ENCODE results near the gene STX18. TPM values are rescaled to one million over a fixed set of nuclear protein-coding genes. Genes with fewer than 3 reads are reported as not detected.
"Not testable (repeated sequence)": the region's sequence is repeated elsewhere in the genome, so short reads cannot be mapped to it uniquely, and the experiment has no call there.

STX18 gene
- total RNA-seq, 2 experiments from 2014 or later = 25.3 to 33.5 TPM

GRCh38 chr4:4507923-4508322, 33.9 kb downstream of the STX18 start:
- intact Hi-C loops (cut with DNase I, micrococcal nuclease) = no loop called here
- ChIA-PET POLR2A (no interaction called here), CTCF (interaction anchor here (1.6 kb wide), 1 partner anchor 9 kb away, joined by 4 read pairs; no protein-coding TSS in a partner anchor)
- H3K27ac Mint-ChIP-seq = no peak overlapping the region
- no peaks in the 10 kb centered on the region for H3K9me3 Mint-ChIP-seq (ENCODE audit: low read depth)
- peaks cover 12% of the 10 kb centered on the region for H3K4me1 Mint-ChIP-seq
- no peak overlapping the region for H3K4me3 Mint-ChIP-seq
- ATAC-seq = no peak
- H3K36me3 Mint-ChIP-seq (ENCODE audit: low read depth) = peaks cover 6% of the 10 kb centered on the region
- no peaks in the 10 kb centered on the region for H3K27me3 Mint-ChIP-seq
- DNase-seq = no peak

- intact Hi-C loops (cut with DNase I, micrococcal nuclease) = no loop called here
These were observed 34.4 kb downstream of the STX18 start for GRCh38 chr4:4507403-4507802.

GRCh38 chr4:4506961-4507360, 34.9 kb downstream of the STX18 start:
- CTCF ChIA-PET = interaction anchor here (0.6 to 1.6 kb wide), 4 partner anchors 10 to 27 kb away, joined by 3 to 5 read pairs (median 4); no protein-coding TSS in a partner anchor

More at GRCh38 chr4:4507403-4507802, 34.4 kb downstream of the STX18 start:
- Mint-ChIP-seq H3K4me1 (peaks cover 14% of the 10 kb centered on the region), H3K4me3 (no peak overlapping the region), H3K9me3 (ENCODE audit: low read depth) (no peaks in the 10 kb centered on the region), H3K36me3 (ENCODE audit: low read depth) (peaks cover 6% of the 10 kb centered on the region), H3K27me3 (no peaks in the 10 kb centered on the region), H3K27ac (no peak overlapping the region)
- CTCF ChIA-PET = interaction anchor here (0.6 to 1.6 kb wide), 4 partner anchors 10 to 27 kb away, joined by 3 to 5 read pairs (median 4); no protein-coding TSS in a partner anchor
- DNase-seq = no peak
- POLR2A ChIA-PET = no interaction called here
- no peak for ATAC-seq

GRCh38 chr4:4505211-4505610, 36.6 kb downstream of the STX18 start:
- H3K36me3 Mint-ChIP-seq (ENCODE audit: low read depth); H3K27me3 Mint-ChIP-seq; DNase-seq; H3K27ac Mint-ChIP-seq; H3K4me3 Mint-ChIP-seq; ATAC-seq; intact Hi-C loops (cut with DNase I, micrococcal nuclease); H3K9me3 Mint-ChIP-seq (ENCODE audit: low read depth): not testable (repeated sequence)
- peaks cover 17% of the 10 kb centered on the region for H3K4me1 Mint-ChIP-seq
- CTCF ChIA-PET = interaction anchor here (1.2 kb wide), 1 partner anchor 17 kb away, joined by 4 read pairs; no protein-coding TSS in a partner anchor
- POLR2A ChIA-PET = interaction anchor here (0.6 kb wide), 1 partner anchor 10 kb away, joined by 13 read pairs; no protein-coding TSS in a partner anchor

More at GRCh38 chr4:4506961-4507360, 34.9 kb downstream of the STX18 start:
- H3K27me3 Mint-ChIP-seq = no peaks in the 10 kb centered on the region
- POLR2A ChIA-PET = no interaction called here
- peaks cover 6% of the 10 kb centered on the region for H3K36me3 Mint-ChIP-seq (ENCODE audit: low read depth)
- no peak overlapping the region for H3K4me3 Mint-ChIP-seq
- no peaks in the 10 kb centered on the region for H3K9me3 Mint-ChIP-seq (ENCODE audit: low read depth)
- DNase-seq (no peak), ATAC-seq (no peak)
- intact Hi-C loops (cut with DNase I, micrococcal nuclease) = no loop called here
- no peak overlapping the region for H3K27ac Mint-ChIP-seq
- peaks cover 13% of the 10 kb centered on the region for H3K4me1 Mint-ChIP-seq

GRCh38 chr4:4504783-4505182, 37.1 kb downstream of the STX18 start:
- DNase-seq (no peak), ATAC-seq (no peak)
- H3K36me3 Mint-ChIP-seq (ENCODE audit: low read depth) = peaks cover 3% of the 10 kb centered on the region
- intact Hi-C loops (cut with DNase I, micrococcal nuclease) = no loop called here
- no peak overlapping the region for H3K27ac Mint-ChIP-seq
- no peak overlapping the region for H3K4me3 Mint-ChIP-seq
- H3K4me1 Mint-ChIP-seq = peaks cover 17% of the 10 kb centered on the region
- CTCF ChIA-PET = interaction anchor here (1.0 to 1.2 kb wide), 2 partner anchors 17 to 20 kb away, joined by 3 to 4 read pairs; no protein-coding TSS in a partner anchor
- POLR2A ChIA-PET = no interaction called here
- H3K9me3 Mint-ChIP-seq (ENCODE audit: low read depth) = no peaks in the 10 kb centered on the region
- H3K27me3 Mint-ChIP-seq = no peaks in the 10 kb centered on the region

- ATAC-seq = peak; percentile 96
- Mint-ChIP-seq H3K4me1 (peaks cover 17% of the 10 kb centered on the region), H3K27ac (peak overlapping the region; percentile 82), H3K9me3 (ENCODE audit: low read depth) (no peaks in the 10 kb centered on the region), H3K4me3 (peak overlapping the region; percentile 66), H3K27me3 (no peaks in the 10 kb centered on the region), H3K36me3 (ENCODE audit: low read depth) (no peaks in the 10 kb centered on the region)
- intact Hi-C loops (cut with DNase I, micrococcal nuclease) = loop anchor here (1.0 to 2.0 kb wide), 2 partner anchors 11 to 38 kb away; no protein-coding TSS in a partner anchor
- DNase-seq = peak; percentile 55
- POLR2A ChIA-PET = interaction anchor here (0.7 to 1.2 kb wide), 2 partner anchors 40 to 359 kb away, joined by 3 to 4 read pairs; partner anchors contain the start of gene STX18
- CTCF ChIA-PET = interaction anchor here (0.7 to 1.9 kb wide), 8 partner anchors 8 to 1588 kb away, joined by 3 to 4 read pairs (median 3); partner anchors contain the start of gene STX18
These were observed 39.0 kb downstream of the STX18 start for GRCh38 chr4:4502694-4503311.

- Mint-ChIP-seq H3K36me3 (ENCODE audit: low read depth) (no peaks in the 10 kb centered on the region), H3K27ac (no peak overlapping the region), H3K9me3 (ENCODE audit: low read depth) (no peaks in the 10 kb centered on the region), H3K4me1 (peaks cover 17% of the 10 kb centered on the region), H3K4me3 (no peak overlapping the region), H3K27me3 (no peaks in the 10 kb centered on the region)
- ChIA-PET POLR2A (no interaction called here), CTCF (interaction anchor here (0.5 to 1.9 kb wide), 7 partner anchors 10 to 362 kb away, joined by 3 to 4 read pairs (median 3); no protein-coding TSS in a partner anchor)
- no peak for ATAC-seq
- no peak for DNase-seq
- intact Hi-C loops (cut with DNase I, micrococcal nuclease) = loop anchor here in 1 of 2 experiments (2.0 kb wide), 1 partner anchor 39 kb away; no protein-coding TSS in a partner anchor
These were observed 40.2 kb downstream of the STX18 start for GRCh38 chr4:4501679-4502078.

- ChIA-PET POLR2A (no interaction called here), CTCF (interaction anchor here (1.3 to 1.7 kb wide), 2 partner anchors 11 to 20 kb away, joined by 3 to 6 read pairs; no protein-coding TSS in a partner anchor)
- no peaks in the 10 kb centered on the region for H3K36me3 Mint-ChIP-seq (ENCODE audit: low read depth)
- DNase-seq = no peak
- intact Hi-C loops (cut with DNase I, micrococcal nuclease) = no loop called here
- peaks cover 17% of the 10 kb centered on the region for H3K4me1 Mint-ChIP-seq
- ATAC-seq = no peak
- no peaks in the 10 kb centered on the region for H3K27me3 Mint-ChIP-seq
- H3K4me3 Mint-ChIP-seq = no peak overlapping the region
- no peak overlapping the region for H3K27ac Mint-ChIP-seq
- H3K9me3 Mint-ChIP-seq (ENCODE audit: low read depth) = no peaks in the 10 kb centered on the region
These were observed 42.3 kb downstream of the STX18 start for GRCh38 chr4:4499438-4500123.

- intact Hi-C loops (cut with DNase I, micrococcal nuclease) = no loop called here
- CTCF ChIA-PET = interaction anchor here (0.8 kb wide), 1 partner anchor 49 kb away, joined by 3 read pairs; no protein-coding TSS in a partner anchor
- DNase-seq (no peak), ATAC-seq (no peak)
- H3K27me3 Mint-ChIP-seq = no peaks in the 10 kb centered on the region
- H3K4me3 Mint-ChIP-seq = no peak overlapping the region
- no peaks in the 10 kb centered on the region for H3K9me3 Mint-ChIP-seq (ENCODE audit: low read depth)
- POLR2A ChIA-PET = no interaction called here
- no peaks in the 10 kb centered on the region for H3K36me3 Mint-ChIP-seq (ENCODE audit: low read depth)
- H3K27ac Mint-ChIP-seq = no peak overlapping the region
- H3K4me1 Mint-ChIP-seq = peaks cover 14% of the 10 kb centered on the region
These were observed 45.1 kb downstream of the STX18 start for GRCh38 chr4:4496592-4497372.

GRCh38 chr4:4494882-4495281, 47.0 kb downstream of the STX18 start:
- peaks cover 12% of the 10 kb centered on the region for H3K4me1 Mint-ChIP-seq
- ChIA-PET CTCF (interaction anchor here (1.3 kb wide), 1 partner anchor 8 kb away, joined by 3 read pairs; no protein-coding TSS in a partner anchor), POLR2A (no interaction called here)
- H3K27ac Mint-ChIP-seq = no peak overlapping the region
- no peak overlapping the region for H3K4me3 Mint-ChIP-seq
- DNase-seq (no peak), ATAC-seq (no peak)
- intact Hi-C loops (cut with DNase I, micrococcal nuclease) = no loop called here
- no peaks in the 10 kb centered on the region for H3K27me3 Mint-ChIP-seq
- H3K9me3 Mint-ChIP-seq (ENCODE audit: low read depth) = no peaks in the 10 kb centered on the region
- H3K36me3 Mint-ChIP-seq (ENCODE audit: low read depth) = no peaks in the 10 kb centered on the region
